HL-60 (cell line): ENCODE data around the gene CDC37.

Source experiments
- DNase-seq, 2 experiments: peaks; one replicate each; pipeline ENCODE4 v3.0.0-alpha.2; 2010 to 2020; ENCODE audit warnings: low read depth in 1 of 2, low spot score in 1 of 2
- H3K27ac ChIP-seq: fragments of 250-450 bp; sonication (Bioruptor Pico); replicated peaks from 2 replicates; pipeline ENCODE4 v1.5.1; 2020; ENCODE audit warnings: mild to moderate bottlenecking, moderate library complexity
- H3K27me3 ChIP-seq: fragments of 250-450 bp; sonication (Bioruptor Pico); 2 replicates; pipeline ENCODE4 v1.5.1; 2021; ENCODE audit warnings: mild to moderate bottlenecking, moderate library complexity; ENCODE audit not compliant: insufficient read depth, poor library complexity, severe bottlenecking
- H3K4me3 ChIP-seq: replicated peaks from 2 replicates; pipeline ENCODE4 v1.5.1; 2011; ENCODE audit warnings: mild to moderate bottlenecking, control low read depth, low read length; ENCODE audit not compliant: insufficient read depth
- GABPA ChIP-seq: IDR thresholded peaks from 2 replicates; pipeline ENCODE4 v1.6.1; 2012; ENCODE audit warnings: low read depth
- POLR2AphosphoS5 ChIP-seq: IDR thresholded peaks from 2 replicates; pipeline ENCODE4 v1.6.1; 2012; ENCODE audit warnings: low read depth
- SPI1 ChIP-seq: IDR thresholded peaks from 2 replicates; pipeline ENCODE4 v1.6.1; 2012; ENCODE audit warnings: low read depth, mild to moderate bottlenecking, borderline replicate concordance
- long read RNA-seq: library from polyadenylated mRNA; unstranded; transcript quantifications from one replicate; pipeline ENCODE4 v2.0.0, GENCODE V29; 2020
- TF ChIP-seq, protein P1 (sequence below): IDR thresholded peaks from 2 replicates; pipeline ENCODE4 v1.6.1; 2012; ENCODE audit warnings: low read depth; ENCODE audit not compliant: insufficient replicate concordance
- TF ChIP-seq, protein P2 (sequence below): IDR thresholded peaks from one replicate; pipeline ENCODE4 v1.5.1; 2011; ENCODE audit warnings: low read length, control low read depth, inconsistent platforms; ENCODE audit not compliant: insufficient read depth

Gene CDC37
- long read RNA-seq, transcript CDC37-201 (8 exons, 1,608 nt), result major isoform, 109 of 156 reads
- long read RNA-seq, transcript CDC37-209 (7 exons, 1,377 nt), result minor isoform, 19 of 156 reads
- long read RNA-seq, partial matches to known transcripts, result 8 of 156 reads
- long read RNA-seq, other reads (novel, unspliced or antisense), result 20 of 156 reads

DNA sequence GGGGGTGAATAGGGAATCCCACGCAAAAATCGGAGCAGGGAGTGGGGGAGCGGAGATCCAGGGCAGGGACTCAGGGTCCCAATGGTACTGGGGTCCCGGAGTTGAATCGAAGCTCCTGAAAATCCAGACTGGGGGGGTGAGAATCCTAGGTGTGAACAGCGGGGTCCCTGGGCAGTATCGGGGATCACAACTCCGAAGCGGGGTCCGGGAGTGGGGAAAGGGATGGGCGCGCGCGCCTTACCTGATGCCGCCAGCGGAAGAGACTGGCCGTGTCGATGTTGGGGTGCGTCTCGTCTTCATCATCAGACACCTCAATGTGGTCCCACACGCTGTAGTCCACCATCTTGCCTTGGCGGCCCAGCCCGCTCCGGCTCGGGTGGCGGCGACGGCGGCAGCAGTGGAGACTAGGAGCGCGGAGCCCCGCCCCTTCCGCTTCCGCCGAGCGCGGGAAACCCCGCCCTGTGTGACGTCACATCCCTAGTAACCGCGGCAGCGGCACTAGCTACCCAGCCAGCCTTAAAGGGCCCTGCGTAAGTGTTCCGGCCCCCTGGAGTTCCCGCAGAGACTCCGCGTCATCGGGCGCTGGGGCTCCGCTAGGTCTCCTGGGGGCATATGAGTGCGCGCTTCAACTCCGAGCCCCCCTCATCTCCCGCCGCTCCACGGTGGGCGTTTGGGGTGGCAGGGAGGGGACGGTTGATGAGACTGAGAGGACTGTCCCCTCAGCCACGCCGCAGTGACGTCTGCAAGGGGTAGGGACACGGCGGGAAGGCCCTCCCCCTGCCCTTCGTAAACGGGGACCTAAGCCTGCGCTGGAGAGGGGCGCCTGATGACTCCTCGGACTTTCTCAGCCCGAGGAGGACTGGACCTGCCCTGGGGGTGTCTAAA lies at the start of gene CDC37:
Gene CDC37, minus strand, starts transcription at position 406 of the 885 bp plus-strand sequence. Its CDS starts 63 bp downstream, at position 343.
- TF ChIP-seq, protein P1, sequence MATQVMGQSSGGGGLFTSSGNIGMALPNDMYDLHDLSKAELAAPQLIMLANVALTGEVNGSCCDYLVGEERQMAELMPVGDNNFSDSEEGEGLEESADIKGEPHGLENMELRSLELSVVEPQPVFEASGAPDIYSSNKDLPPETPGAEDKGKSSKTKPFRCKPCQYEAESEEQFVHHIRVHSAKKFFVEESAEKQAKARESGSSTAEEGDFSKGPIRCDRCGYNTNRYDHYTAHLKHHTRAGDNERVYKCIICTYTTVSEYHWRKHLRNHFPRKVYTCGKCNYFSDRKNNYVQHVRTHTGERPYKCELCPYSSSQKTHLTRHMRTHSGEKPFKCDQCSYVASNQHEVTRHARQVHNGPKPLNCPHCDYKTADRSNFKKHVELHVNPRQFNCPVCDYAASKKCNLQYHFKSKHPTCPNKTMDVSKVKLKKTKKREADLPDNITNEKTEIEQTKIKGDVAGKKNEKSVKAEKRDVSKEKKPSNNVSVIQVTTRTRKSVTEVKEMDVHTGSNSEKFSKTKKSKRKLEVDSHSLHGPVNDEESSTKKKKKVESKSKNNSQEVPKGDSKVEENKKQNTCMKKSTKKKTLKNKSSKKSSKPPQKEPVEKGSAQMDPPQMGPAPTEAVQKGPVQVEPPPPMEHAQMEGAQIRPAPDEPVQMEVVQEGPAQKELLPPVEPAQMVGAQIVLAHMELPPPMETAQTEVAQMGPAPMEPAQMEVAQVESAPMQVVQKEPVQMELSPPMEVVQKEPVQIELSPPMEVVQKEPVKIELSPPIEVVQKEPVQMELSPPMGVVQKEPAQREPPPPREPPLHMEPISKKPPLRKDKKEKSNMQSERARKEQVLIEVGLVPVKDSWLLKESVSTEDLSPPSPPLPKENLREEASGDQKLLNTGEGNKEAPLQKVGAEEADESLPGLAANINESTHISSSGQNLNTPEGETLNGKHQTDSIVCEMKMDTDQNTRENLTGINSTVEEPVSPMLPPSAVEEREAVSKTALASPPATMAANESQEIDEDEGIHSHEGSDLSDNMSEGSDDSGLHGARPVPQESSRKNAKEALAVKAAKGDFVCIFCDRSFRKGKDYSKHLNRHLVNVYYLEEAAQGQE, result no peak
- peak; percentile 88 for TF ChIP-seq POLR2AphosphoS5
- TF ChIP-seq, protein P2, sequence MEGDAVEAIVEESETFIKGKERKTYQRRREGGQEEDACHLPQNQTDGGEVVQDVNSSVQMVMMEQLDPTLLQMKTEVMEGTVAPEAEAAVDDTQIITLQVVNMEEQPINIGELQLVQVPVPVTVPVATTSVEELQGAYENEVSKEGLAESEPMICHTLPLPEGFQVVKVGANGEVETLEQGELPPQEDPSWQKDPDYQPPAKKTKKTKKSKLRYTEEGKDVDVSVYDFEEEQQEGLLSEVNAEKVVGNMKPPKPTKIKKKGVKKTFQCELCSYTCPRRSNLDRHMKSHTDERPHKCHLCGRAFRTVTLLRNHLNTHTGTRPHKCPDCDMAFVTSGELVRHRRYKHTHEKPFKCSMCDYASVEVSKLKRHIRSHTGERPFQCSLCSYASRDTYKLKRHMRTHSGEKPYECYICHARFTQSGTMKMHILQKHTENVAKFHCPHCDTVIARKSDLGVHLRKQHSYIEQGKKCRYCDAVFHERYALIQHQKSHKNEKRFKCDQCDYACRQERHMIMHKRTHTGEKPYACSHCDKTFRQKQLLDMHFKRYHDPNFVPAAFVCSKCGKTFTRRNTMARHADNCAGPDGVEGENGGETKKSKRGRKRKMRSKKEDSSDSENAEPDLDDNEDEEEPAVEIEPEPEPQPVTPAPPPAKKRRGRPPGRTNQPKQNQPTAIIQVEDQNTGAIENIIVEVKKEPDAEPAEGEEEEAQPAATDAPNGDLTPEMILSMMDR, result no peak
- peak; percentile 33; the same call in 1 of the 2 replicates for TF ChIP-seq SPI1
- peak; percentile 90 for TF ChIP-seq GABPA
- Histone ChIP-seq H3K4me3 (peak within 1 kb of the TSS; percentile 99), H3K27me3 (peaks cover 15% of the 10 kb centered on the region), H3K27ac (peak within 1 kb of the TSS; percentile 56)
- DNase-seq, result peak; percentile 90 to 95

DNA sequence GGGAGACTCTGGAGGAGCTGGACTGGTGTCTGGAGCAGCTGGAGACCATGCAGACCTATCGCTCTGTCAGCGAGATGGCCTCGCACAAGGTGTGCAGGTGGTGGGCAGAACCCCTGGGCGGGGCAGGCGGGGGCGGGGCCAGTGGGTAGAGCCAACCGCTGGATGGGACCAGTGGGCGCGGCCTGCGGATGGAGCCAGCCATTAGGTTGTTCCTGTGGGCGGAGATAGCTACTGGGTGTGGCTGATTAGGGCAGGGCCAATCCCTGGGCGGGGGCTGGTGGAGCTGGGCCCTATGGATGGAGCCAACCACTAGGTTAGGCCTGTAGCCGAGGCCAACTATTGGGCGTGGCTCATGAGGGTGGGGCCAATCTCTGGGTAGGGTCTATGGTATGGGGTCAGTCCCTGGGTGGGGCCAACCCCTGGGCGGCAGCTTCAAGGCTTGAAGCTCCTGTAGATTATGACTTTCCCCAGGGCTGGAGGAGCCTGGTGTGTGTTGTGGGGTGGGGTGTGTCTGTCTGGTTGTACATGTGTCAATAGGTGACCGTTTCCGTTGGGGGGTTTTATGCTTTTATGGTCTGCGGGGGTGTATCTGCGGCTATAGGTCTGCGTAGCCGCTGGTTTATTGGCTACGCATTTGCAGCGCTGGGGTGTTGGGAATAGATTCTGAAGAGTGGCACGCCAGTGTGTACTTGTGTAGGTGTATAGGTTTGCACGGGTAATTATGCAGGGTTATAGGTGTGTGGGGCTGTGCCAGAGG lies 47.7 kb upstream of the CDC37 start:
- H3K4me3 ChIP-seq, result no peak overlapping the region
- TF ChIP-seq SPI1 (no peak), POLR2AphosphoS5 (no peak), GABPA (no peak)
- TF ChIP-seq, protein P2, result no peak
- TF ChIP-seq, protein P1, result no peak
- no peak for DNase-seq
- no peak overlapping the region for H3K27ac ChIP-seq
- peaks cover 11% of the 10 kb centered on the region for H3K27me3 ChIP-seq

GRCh38 chr19:10450191-10450852 lies 47.0 kb upstream of the CDC37 start:
- DNase-seq, result no peak

More at GRCh38 chr19:10450191-10450852, 47.0 kb upstream of the CDC37 start:
- H3K4me3 ChIP-seq, result no peak overlapping the region
- H3K27me3 ChIP-seq, result peaks cover 11% of the 10 kb centered on the region
- no peak for TF ChIP-seq GABPA
- no peak overlapping the region for H3K27ac ChIP-seq
